ENCODE data around the gene HTRA3.
"Not testable (repeated sequence)": the region's sequence is repeated elsewhere in the genome, so short reads cannot be mapped to it uniquely, and the experiment has no call there.

HTRA3 gene

DNA sequence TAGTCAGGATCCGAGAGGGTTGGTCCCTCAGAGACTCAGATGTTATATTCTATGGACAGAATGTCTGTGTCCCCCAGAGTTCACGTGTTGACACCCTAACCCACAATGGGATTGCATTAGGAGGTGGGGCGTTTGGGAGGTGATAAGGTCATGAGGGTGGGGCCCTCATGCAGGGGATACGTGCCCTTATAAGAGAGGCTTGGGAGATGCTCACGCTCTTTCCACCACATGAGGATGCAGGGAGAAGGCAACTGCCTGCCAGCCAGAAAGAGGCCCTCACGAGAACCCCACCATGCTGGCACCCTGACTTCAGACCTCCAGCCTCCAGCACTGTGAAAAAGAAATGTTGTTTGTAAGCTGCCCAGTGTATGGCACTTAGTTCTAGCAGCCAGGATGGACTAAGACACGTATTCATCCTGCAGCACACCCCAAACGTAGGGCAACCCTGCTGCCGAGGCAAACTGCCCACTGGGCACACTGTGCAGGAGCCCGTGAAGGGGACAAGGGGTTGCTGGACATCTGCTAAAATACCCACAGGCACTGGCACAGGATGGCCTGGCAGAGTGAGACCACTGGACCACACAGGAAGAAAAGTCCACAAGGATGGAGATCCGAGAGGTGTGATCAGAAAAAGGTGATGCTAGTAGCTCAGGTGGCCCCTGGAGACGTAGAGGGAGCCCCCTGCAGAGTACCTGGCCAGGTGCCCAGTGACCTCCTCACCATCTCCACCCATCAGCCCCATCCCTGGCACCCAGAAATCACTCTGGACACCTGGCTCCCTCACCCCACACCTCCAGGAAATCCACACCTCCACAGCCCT lies 62.7 kb downstream of the HTRA3 start:
- DNase-seq, result no peak

DNA sequence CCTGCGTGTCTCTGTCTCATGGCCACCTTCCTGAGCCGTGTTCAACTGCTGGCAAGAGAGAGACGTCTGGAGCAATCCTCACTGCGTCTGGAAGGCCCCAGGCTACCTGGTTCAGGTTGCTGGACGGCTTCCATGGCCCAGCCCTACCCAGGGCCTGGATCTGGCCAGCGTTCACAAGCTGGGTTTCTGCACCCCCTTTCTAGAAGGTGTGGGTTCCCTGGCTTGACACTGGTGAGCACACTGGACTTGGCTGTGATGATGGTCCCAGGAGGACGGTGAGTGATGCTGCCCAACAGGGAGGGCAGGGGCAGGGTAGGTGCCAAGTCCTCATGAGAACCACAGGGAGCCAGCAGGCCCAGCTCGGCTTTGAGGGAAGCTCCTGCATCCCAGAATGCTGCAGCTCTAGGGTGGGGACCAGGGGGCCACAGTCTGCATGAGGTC lies 63.4 kb downstream of the HTRA3 start:
- DNase-seq, result no peak

- no peak for DNase-seq
Measured at GRCh38 chr4:8333726-8334460, 64.3 kb downstream of the HTRA3 start.

GRCh38 chr4:8334786-8335460 lies 65.4 kb downstream of the HTRA3 start:
- no peak for DNase-seq

GRCh38 chr4:8335848-8336247 lies 66.3 kb downstream of the HTRA3 start:
- no peak for DNase-seq

GRCh38 chr4:8336412-8337075 lies 67.0 kb downstream of the HTRA3 start:
- DNase-seq, result no peak

DNA sequence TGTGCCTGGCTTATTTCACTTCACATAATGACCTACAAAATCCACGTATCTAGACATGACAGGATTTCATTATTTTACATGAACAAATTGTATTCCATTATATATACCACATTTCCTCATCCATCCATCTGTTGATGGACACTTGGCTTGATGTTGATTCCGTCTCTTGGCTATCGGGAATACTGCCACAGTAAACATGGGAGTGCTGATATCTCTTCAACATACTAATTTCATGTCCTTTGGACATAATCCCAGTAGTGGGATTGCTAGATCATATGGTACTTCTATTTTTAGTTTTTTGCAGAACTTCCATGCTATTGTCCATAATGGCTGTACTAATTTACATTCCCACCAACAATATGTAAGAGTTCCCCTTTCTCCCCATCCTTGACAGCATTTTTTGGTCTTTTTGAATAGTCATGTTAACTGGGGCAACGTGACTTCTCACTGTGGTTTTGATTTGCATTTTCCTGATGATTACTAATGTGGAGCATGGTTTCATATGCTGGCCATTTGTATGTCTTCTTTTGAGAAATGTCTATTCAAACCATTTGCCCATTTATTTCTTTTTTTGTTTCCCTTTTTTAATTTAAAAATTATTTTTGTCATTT lies 68.9 kb downstream of the HTRA3 start:
- no peak for DNase-seq

- DNase-seq, result no peak
Measured at GRCh38 chr4:8340781-8341241, 71.3 kb downstream of the HTRA3 start.

DNA sequence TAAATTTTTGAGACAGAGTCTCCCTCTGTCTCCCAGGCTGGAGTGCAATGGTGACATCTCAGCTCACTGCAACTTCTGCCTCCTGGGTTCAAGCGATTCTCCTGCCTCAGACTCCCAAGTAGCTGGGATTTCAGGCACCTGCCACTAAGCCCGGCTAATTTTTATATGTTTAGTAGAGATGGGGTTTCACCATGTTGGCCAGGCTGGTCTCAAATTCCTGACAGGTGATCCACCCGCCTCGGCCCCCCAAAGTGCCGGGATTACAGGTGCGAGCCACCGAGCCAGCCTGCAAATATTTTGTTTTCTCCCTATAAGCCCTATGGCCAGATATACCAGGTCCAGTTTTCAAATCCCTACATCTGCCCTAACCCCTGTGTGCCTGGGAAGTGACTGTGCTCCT lies 71.7 kb downstream of the HTRA3 start:
- DNase-seq, result not testable (repeated sequence)

DNA sequence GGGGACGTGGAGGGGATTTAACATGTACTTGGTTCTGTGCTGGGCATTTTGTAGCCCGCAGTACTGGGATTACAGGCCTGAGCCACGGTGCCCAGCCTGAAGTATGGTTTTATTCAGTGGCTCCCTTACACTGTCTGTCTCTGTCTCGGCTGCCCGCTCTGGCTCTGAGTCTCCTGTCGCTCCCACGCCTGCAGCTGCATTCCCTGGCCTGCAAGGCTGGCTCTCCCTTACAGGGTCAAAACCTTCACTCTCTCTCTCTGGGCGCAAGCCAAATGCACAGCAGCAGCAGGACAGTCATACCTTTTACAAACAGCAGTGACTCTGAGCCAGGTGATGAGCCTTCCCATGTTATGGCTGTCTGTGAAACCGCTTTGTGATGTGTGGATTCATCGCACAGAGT lies 72.1 kb downstream of the HTRA3 start:
- no peak for DNase-seq

DNA sequence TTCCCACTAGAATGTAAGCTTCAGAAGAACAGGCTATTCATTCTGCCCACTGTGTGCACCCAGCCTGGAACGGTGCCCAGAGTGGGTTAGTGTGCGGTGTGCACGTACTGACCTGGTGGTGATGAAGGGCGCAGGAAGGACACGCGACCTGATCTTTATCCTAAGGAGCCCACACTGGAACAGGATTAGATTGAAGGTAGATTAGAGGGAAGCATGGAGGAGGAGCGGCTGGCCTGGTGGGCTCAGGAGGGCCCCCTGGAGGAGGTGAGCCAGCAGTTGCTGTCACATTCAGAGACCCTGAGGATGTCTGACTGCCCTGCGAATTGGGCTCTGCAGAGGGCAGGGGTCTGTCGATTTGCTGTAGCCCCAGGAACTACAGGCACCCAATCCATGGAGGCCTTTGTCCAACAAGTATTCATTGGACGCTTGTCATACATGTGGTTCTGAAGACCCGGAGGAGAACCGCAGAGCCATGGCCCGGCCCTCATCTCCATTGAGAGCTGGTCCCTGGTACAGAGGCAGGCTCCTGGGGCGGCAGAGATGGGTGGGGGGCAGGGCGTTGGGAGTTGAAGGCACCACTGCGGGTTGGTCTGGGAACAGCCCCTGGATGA lies 73.2 kb downstream of the HTRA3 start:
- DNase-seq, result no peak

DNA sequence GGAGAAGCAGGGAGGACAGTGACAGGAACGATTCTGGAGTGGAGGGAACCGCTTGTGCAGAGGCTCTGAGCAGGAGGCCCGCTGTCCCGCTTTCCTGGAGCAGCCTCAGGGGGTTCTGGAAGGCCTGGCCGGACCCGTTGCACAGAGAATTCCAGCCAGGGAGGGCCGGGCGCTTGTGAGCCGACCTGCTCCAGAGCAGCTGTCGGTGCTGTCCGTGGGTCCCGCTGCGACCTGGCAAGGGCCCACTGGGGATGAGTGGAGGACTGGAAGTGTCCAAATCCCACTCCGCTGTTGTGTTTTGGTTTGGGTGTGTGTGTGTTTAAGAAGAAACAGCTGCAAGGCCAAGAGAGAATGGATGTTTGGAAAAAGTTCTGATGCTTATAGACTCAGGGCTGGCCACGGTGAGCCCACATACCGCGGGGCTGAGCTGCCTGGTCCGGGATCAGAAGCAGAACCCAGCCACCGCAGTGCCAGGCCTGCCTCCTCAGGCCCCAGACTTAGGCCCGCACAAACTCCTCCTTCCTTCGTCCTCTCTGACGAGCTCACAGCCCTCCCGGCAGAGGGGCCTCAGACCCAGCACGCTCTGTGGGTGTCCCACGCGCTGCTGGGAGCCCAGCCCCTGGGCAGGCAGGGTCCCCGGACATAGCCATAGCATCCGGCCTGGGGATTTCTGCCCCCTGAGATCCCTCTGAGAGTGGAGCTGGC lies 73.9 kb downstream of the HTRA3 start:
- DNase-seq, result no peak

GRCh38 chr4:8343967-8344331 lies 74.4 kb downstream of the HTRA3 start:
- DNase-seq, result no peak

DNA sequence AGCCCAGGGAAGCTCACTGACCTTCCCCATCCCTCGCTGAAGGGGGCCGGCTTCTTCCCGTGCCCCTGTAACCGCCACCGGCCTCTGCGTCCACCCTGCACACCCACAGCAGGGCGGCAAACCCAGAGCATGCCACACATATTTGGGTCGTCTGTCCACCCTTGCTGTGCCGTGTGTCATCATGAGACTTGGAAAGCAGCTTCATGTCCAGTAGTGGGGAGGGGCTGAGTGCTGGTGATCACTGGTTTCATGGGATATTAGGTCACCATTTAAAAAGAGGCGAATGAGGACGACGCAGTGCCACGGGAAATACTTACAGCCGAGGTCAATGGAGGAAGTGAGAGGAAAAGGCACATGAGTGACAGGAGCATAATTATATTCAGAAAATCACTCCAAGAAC lies 74.8 kb downstream of the HTRA3 start:
- no peak for DNase-seq

GRCh38 chr4:8345053-8345945 lies 75.7 kb downstream of the HTRA3 start:
- no peak for DNase-seq

GRCh38 chr4:8345946-8346814 lies 76.6 kb downstream of the HTRA3 start:
- DNase-seq, result no peak

DNA sequence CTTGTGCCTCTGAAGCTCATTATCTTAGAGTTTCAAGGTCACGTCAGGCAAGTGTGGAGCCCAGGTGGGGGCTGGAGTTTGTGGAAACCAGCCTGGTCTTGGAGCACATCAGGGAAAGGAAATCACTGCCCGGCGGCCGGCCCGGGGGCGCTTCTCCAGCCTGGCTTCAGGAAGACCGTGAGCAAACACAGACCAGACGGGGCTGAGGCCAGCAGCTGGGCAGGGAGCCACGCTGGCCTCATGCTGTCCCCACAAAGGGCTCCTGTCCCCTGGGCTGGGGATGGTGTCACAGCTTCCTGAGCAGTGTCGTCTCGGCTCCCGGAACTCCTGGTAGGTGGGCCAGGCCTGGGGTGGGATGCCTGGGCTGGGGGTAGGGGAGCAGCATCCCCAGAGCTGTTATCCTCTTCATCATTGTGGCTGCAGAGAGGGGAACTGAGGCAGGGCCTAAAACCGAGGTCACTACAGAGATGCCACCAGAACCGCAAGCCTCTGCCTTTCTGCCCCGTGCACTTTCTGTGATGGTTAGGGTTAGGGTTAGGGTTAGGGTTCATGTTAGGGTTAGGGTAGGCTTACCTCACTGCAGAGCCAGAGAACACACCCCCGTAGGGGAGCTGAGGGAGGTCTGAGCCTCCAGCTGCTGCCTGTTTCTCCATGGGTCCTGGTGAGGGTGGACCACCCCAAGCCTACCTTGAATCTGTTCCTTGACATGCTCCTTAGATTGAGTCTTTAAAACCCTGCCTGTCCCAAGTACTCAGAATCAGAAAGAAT lies 77.5 kb downstream of the HTRA3 start:
- no peak for DNase-seq

GRCh38 chr4:8347660-8348059 lies 78.1 kb downstream of the HTRA3 start:
- no peak for DNase-seq

GRCh38 chr4:8348071-8348470 lies 78.5 kb downstream of the HTRA3 start:
- no peak for DNase-seq

Data from NCI-H524 treated with DMSO at 0.1 percent for 48 hours (cell line).